ENCODE data around the gene SCMH1.

DNA sequence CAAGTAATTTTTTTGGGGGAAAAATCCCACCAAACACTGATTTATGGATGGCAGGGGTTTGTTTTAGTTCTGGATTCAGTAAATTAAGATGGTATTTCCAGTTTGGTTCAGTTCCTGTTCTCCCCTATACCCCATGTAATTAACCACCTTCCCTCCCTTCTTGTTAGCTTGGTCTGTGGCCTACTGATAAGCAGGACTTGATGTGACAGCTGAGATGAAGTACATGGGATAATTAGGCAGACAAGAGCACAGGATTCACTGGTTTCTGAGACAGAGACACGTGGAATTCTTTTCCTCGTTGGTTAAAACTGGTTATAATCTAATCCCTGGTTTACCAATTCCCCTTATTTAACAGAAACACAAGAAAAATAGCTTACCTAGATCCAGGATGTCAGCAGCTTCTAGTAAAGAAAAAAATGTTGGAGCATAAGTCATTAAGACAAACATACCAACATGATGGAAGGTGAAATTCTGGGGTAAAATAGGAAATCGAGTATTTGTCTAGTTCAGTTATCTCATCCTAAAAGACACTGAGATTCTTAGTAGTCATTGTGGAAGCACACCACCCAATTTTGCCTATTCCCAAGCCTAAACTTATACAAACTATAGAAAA lies 81.5 kb downstream of the SCMH1 start:
- TF ChIP-seq, protein P1, sequence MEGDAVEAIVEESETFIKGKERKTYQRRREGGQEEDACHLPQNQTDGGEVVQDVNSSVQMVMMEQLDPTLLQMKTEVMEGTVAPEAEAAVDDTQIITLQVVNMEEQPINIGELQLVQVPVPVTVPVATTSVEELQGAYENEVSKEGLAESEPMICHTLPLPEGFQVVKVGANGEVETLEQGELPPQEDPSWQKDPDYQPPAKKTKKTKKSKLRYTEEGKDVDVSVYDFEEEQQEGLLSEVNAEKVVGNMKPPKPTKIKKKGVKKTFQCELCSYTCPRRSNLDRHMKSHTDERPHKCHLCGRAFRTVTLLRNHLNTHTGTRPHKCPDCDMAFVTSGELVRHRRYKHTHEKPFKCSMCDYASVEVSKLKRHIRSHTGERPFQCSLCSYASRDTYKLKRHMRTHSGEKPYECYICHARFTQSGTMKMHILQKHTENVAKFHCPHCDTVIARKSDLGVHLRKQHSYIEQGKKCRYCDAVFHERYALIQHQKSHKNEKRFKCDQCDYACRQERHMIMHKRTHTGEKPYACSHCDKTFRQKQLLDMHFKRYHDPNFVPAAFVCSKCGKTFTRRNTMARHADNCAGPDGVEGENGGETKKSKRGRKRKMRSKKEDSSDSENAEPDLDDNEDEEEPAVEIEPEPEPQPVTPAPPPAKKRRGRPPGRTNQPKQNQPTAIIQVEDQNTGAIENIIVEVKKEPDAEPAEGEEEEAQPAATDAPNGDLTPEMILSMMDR (IDR thresholded peaks at IDR 0.05): no peak
- no peak for TF ChIP-seq POLR2A (IDR thresholded peaks at IDR 0.05)

Data from upper lobe of left lung (tissue), 4 donors.